ENCODE measurements around the gene ENAH.

Gene ENAH

DNA sequence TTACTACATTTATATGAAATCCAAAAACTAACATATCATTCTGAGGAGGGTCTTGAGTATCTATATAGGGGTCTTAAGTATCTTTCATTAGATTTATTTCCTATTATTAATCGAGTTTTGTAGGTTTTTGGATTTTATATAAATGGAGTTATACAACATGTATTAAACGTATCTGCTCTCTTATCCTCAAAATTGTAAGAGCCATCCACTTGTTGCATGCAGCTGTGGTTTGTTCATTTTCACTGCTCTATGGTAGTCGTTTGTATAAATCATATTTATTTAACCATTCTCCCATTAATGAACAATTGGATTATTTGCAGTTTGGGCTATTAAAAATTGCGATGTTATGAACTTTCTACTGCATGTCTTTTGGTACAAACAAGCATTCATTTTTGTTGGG, 97.1 kb downstream of the ENAH start:
- DNase-seq = no peak

DNA sequence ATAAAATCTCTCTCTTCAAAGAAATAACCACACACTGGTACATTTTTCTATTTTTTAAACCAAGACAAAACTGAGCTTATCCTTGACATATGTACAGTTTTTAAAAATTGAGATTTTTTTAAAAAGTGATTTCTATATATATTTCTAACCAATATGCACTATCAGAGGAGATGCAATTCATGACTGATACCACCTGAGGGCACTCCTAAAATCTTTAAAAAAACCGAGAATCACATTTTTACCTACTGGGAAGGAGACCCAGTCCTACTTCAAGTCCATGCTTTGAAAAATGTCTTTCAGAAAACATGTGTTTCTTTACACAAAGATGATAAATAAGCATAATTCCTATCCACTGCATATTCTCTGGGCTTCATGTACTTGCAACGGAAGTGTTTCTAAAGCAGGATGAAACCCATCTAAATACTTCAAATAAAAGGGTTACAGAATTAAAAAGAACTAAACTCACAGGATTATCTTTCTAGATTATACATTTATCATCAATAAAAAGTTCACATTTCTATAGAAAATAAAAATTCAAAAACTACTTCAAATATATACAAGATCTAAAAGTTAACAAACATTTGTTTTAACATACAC, 98.6 kb downstream of the ENAH start:
- DNase-seq = peak; percentile 33

DNA sequence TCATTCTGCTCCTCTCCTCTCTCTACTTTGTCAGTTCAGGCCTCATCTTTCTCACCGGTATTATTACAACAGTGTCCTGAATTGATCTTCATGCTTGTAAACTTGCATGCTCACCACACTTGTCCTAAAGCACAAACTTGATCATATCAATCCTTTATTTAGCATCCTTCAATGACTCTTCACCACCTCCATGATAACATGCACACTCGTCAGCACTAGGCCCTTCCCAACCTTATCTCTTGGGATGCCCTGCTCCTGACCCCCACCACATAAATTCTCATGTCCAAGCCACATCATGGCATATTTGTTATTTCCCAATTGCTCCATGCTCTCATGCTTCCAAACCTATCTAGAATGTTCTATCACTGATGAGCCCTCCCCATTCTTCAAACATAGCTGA, 103.1 kb downstream of the ENAH start:
- DNase-seq = no peak

DNA sequence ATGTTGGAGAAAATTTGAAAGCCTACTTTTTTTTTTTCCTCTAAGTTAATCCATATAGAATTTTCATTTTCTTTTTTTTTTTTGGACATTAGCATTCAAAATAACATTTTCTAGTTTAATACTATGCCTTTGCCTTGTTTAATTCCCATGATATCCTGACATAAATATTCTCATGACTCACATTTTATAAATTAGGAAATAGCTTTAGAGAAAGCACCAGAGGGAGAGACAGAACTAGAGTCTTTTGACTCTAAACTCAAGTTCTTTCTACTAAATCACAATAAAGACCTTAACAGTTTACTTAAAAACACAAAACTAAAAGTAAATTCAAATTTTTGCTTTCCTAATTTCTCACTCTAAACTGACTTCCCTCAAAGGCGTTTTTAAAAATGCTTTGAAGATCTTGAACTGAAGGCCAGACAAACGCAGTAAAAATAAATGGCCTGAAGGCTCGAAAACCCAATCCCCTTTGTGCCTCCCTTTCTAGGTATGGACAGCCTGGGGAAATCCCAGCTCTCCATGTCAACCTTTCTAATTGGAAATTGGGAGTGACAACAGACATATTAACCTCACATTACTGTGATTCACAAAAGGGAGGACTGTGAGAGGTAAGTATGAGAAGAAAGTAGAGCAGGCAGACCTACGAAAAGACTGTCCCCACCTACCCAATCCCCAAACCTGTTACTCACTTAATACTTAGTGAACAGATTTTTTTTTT, 104.6 kb downstream of the ENAH start:
- DNase-seq = no peak

DNA sequence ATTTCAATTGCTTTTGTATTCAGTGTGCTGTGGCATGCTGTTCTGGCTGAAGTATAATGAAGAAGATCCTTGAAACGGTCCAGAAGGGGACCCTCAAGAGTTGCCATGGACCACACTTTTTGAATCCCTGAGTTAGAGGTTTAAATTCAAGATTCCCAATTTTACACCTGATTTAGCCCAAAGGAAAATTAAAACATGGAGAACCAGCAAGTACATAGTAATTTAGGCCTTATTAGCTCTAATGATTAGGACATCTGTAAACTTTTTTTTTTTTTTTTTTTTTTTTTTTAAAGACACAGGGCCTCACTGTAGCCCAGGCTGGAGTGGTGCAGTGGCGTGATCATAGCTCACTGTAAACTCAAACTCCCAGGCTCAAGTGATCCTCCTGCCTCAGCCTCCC, 107.3 kb downstream of the ENAH start:
- DNase-seq = no peak

DNA sequence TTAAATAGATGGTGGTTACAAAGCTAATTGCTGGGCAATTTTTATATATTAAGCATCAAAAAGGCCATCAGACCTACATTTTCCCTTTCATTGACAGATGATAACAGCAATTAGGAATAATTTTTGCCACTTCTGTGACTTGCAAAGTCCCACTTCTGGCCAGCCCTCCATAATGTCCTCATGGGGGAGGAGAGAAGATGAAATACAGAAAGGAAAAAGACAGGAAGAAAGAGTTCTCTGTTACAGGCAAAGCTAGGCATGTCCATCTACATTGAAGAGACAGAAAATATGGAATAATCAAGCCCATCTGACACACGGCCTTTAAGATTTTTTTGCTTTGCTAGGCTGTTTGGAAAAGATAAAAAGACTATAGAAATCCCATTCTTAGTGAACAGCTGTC, 108.0 kb downstream of the ENAH start:
- DNase-seq = no peak

DNA sequence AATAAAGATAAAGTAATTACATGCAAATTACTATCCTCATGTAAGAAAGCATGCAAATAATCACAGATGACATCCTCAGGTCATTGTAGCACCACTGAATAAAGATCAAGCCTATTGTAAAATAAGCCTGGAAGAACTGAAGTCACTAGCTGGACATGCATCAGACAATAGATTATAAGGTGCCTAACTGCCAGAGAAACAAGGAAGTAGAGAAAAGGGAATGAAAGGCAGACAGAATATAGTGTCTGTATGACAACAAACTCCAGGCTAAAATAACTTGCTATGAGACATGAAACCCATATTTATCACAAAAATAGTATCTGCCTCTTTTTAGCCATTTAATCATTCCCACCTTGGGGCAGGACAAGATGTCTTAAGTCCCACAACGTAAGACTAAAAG, 108.7 kb downstream of the ENAH start:
- DNase-seq = no peak

DNA sequence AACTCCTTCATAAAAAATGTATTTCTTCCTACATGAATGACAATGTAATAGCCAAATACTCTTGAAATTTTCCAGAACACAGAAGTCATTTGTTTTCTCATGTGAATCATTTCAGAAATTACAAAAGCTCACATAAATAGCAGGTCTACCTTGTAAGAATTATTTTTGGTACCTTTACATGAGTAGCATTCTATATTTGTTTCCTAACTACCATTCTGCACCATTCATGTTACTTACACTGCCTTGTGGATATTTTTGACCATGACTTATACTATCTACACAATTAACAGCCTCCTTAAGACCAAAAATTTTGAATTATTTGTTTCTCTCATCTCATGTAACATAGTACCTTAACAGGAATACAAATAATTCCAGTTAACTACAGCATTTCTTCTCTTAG, 109.6 kb downstream of the ENAH start:
- DNase-seq = no peak

DNA sequence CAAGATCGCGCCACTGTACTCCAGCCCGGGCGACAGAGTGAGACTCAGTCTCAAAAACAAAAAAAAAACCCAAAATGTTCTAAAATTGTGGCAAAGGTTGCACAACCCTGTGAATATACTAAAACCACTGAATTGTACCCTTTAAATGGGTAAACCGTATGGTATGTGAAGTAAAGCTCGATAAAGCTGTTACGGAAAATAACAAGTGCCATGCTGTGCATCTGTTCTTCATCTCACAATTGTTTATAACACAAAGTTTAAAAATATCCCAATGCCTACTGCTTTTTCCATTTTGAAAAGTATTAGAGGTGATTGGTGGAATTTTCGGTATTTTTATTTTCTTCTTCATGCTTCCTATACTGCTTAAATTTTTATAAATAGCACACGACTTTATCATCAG, 111.5 kb downstream of the ENAH start:
- no peak for DNase-seq

DNA sequence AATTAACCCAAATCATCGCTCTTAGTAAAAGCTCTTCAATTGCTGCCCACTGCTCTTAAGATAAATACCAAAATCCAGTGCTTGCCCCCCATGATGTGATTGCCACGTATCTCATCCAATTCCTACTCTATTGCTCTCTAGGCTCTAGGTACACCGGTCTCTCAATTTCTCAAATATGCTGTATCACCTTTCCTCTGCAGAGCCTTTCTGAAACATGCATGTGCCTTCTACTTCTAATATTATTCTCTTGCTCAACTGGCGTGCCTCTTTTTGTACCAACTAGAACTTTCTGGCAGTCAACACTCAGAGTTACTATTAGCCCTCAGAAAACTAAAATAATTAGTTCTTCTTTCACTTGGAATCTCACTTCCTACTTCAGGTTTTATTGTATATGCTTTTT, 113.3 kb downstream of the ENAH start:
- DNase-seq = no peak

DNA sequence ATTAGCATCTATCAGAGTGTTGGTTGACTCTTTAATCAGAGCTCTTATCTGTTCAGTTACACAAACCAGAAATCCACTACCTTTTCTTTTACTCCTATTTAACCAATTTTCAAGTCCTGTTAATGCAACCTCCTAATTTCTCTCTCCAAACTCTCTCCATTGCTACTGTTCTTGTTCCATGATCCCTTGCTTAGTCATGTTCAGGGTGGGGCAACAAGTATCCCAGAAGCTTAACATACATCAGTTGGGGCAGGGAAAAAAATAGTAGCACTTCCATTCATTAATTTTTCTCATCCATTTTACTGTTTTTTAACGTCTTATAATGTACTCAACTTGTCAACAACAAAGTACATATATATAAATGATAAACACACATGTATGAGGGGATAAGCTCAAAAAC, 113.9 kb downstream of the ENAH start:
- no peak for DNase-seq

DNA sequence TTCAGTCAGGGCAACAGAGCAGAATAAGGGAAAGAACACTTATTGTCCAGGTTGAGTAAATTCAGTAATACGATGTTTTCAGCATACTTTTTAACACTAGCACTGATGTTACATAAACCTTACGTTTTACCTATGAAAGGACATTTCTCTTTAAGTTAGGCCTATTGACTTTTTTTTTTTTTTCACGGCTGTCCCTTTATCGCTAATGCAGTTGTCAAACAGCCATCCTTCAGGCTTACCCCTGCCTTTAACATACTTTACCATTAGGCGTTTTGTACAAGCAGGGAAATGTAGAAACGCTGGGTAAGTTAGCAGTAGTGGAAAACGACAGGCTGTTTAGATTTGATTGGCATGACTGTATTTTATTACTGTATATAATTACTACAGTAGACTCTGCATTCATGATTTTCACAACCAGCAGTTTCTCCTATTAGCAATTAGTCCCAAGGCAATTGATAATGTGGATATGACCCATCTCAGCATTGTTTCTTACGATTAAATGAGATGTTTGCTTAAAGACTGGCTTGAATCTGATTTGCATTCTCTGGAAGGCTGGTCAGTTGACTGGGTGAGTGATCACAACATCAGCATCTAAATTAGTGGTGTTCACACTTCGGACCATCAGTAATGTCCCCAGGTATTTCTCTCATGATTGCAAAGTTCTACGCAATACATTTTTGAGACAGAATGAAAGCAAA, 115.2 kb downstream of the ENAH start:
- DNase-seq = no peak

DNA sequence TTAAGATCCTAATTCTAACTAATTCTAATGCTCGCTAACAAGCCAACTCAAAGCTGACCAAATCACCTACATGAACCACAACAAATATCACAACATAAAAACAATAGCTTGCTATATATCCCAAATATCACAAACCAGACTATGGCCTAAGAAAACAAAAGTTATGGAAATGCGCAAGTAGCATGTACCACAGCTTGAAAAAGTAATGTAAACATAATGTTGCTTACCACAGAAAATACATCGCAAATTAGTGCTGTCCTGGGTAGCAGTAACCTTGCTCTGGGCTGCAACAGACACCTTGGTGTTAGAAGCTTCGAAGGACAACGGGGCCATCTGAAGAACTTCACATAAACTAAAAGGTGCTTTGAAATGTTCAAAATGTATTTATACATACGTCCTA, 117.6 kb downstream of the ENAH start:
- no peak for DNase-seq

DNA sequence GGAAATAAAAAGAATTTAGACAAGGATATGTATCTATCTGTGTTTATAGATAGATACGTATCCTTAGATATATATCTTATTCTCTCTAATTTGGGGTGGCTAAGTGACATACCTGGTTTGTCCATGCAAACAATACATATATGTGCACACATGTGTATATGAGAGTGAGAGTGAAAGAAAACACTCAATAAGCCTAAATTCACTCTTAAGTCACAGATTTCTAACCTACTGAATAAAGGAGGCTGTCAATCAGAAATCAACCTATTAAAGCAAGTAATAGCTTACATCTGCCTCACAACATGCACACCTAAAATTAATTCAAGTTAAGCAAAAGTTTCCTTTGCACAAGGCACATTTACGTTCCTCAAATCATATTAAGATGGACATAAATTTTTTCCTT, 118.2 kb downstream of the ENAH start:
- DNase-seq = no peak

DNA sequence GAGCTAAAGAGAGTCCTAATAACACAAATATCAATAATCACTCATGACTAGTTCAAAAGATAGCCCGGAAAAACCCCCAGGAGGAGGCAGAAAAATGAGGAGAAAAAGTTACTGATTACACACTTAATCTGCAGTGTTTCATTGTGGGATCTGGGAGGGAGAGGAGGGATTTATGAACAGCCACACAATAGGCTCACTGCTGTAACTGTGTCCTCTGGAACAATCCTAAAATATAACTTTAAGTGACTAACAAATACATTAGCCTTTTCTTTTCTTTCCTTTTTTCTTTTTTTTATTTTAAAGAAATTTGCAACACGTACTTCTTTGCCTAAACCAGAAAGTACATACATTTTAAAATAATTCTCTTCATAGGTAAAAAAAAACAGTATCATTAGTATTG, 118.8 kb downstream of the ENAH start:
- DNase-seq = no peak

DNA sequence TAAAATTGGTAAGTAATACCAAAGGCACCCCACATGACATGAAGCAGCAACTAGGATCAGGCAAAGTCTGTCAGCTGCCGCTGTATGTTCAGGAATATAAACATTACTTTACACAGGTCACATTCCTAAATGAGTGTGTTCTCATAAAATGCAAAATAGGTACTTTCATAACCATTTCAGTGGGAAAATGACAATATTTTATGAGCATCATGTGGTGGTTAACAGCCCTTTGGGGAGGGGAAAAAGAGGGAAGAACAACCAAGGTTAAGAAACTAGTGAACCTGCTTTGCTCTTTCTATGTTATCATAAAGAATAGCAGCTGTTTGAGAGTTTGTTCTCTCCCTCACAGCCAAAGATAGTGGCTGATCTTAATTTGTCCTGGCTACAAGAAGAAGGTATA, 119.7 kb downstream of the ENAH start:
- DNase-seq = no peak

DNA sequence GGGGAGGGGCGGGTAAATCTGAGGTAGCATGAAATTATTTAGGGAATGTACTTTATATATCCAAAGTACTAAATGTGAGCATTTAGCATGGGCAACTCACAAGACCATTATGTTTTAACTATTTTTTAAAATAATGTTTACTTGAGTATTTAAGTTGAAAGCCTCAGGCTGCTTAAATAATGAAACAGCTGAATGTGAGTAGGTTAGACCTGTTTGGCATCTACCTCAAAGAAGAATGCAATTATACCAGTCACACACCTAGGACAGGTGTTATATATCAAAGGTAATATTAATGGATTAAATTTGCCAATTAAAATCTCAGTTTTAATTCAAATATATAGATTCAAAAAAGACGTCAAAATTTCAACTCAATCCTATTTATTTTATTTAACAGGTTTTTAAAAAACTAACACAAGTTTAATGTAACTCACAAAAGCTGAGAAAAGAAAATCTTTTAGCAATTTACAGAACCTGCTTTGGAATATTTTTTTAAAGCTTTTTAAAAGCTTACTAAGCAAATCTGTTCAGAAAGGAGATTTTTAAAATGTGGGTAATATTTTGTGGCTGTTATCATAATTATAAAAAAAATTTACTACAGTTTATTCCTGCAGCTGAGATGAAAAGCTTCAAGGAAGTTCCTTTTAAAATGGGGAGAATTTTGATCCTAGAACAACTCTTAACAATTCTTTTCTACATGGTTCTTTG, 120.5 kb downstream of the ENAH start:
- DNase-seq = no peak

DNA sequence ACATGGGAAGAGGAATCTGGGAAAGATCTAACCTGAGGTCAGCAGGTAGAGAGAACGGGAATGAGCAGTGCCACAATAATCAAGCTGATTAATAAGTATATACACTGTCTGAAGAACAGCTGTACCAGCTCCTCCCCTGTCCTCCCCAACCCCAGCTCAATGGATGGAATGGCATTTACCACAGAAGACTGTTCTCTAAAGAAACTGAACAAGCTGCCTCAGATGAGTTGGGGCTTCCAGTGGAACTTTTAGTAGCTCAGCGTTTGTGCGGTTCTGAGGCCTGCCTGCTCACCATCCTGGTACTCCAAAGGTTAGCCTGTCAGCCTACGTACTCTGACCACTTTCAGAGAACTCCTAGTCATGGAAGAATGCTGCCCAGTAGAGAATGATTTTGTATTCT, 123.2 kb downstream of the ENAH start:
- no peak for DNase-seq

DNA sequence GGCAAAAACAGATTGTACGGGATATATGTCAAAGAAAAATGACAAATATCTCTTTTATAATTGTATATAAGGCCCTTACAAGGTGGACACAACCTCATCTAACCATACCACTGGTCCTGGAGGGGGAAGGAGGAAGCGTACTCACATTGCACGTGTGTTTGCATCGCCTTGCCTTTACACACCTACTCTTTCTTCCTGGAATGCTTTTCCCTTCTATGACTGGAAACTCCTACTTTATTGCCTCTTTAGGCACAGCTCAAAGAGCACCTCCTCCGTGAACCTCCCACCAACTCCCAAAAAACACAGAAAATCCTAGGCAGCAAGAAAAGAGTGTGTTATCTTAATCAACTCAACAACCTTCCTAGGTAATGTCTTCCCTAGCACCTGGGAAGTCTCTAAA, 125.3 kb downstream of the ENAH start:
- DNase-seq = no peak

DNA sequence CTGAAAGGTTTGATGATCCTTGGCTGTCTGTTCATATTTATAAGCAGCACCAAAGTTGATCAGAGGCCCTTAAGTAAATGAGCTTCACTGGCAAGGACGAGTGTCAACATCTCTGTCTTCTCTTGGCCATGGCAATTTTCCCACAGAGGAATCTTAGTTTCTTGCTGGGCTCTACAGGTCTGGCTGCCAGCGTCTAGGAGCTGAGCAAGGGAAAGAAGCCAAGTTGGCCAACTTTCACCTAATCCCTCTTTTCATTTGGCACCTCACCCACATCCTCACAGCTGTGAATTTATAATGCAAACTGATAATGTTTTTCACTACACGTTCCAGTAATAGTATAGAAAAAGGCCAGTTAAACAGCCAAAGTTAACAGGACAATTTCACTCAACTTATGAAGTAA, 126.0 kb downstream of the ENAH start:
- no peak for DNase-seq

DNA sequence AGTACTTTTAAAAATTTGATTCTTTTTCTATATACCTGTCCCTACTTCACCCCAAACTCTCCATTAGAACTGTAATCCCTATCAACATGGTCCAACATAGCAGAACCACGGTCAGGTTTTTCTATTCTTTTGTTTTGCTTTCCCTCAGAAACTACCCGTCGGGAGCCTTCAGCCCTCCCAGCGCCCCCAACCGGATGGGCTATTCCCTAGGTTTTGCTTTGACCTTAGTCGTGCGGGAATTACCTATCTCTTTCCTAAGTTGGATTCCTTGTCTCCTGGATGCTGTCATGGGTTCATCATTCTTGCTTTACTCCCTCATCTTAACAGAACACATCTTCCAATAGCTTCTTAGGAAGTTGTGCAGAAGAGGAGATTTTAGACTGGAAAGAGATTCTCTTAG, 127.5 kb downstream of the ENAH start:
- no peak for DNase-seq

DNA sequence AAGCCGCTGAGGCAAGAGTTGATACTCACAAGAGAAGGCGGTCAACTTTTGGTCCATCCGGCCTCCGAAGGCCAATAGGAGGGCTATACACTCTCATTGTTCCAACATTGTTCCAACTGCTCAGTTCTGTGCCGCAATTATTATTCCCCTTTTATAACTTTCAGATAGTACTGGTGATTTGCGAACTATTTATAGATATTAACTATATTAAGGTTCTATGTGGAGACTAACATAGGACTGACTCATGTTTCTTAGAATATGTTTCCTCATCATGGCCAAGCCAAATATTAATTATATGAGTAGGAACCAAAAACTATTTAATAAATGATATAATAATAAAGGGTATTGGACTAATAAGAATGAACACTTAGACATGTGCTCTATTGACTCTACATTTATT, 128.4 kb downstream of the ENAH start:
- no peak for DNase-seq

DNA sequence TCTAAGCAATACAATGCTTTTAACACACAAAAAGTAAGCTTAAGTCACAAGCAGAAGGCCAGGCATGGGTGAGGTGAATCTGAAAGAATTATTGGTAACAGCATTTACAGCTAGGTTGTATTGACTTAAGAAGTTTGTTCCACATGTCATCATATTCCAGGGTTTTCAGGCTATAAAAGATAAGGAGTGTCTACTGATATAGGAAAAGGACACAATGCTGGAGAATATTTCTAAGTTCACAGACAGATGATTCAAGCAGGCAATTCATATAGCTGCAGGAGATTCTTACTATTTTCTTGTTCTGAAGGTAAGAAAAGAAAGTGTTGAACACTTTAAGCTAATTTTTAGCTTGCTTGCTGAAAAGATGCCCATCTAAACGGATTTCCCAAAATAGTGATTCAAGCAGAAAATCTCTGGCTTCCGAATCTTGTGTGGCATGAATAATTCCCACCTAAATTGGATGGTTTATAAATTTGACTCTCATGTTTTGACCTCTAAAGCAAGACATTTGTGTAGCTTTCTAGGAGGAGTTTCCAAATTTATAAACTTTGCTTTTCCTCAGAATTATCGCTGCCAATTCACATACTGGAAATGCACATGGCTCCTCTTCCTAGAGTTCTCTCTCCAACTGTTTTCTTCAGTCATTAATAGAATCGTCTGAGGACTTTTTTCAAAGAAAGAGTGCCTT, 129.5 kb downstream of the ENAH start:
- DNase-seq = no peak
